GM23248 (cell line): ENCODE measurements around the gene IL1RAPL2. TPM values are rescaled to one million over a fixed set of nuclear protein-coding genes. Genes with fewer than 3 reads are reported as not detected.

Experiments
- DNase-seq: peaks from one replicate; pipeline ENCODE4 v3.0.0-alpha.2; 2015
- H2AFZ ChIP-seq: fragments of 200-600 bp; sonication (generic); 2 replicates; pipeline ENCODE4 v1.6.1; 2016; ENCODE audit warnings: antibody characterized with exemption
- H3F3A ChIP-seq: fragments of 200-600 bp; sonication (generic); 2 replicates; pipeline ENCODE4 v1.6.1; 2016; ENCODE audit warnings: mild to moderate bottlenecking, antibody characterized with exemption, mixed run types; ENCODE audit not compliant: insufficient read depth
- H3K27ac ChIP-seq: fragments of 200-600 bp; sonication (generic); 2 replicates; pipeline ENCODE4 v1.5.1; 2016; ENCODE audit warnings: mild to moderate bottlenecking
- H3K27me3 ChIP-seq: fragments of 200-600 bp; sonication (generic); replicated peaks from 2 replicates; pipeline ENCODE4 v1.6.1; 2016; ENCODE audit warnings: mild to moderate bottlenecking; ENCODE audit not compliant: insufficient read depth
- H3K36me3 ChIP-seq: fragments of 200-600 bp; sonication (generic); 2 replicates; pipeline ENCODE4 v1.6.1; 2016; ENCODE audit warnings: low read depth, mild to moderate bottlenecking
- H3K4me1 ChIP-seq: fragments of 200-600 bp; sonication (generic); 2 replicates; pipeline ENCODE4 v1.6.1; 2016; ENCODE audit warnings: mild to moderate bottlenecking; ENCODE audit not compliant: insufficient read depth
- H3K4me2 ChIP-seq: fragments of 200-600 bp; sonication (generic); one replicate; pipeline ENCODE4 v1.6.1; 2016; ENCODE audit warnings: mild to moderate bottlenecking; ENCODE audit not compliant: unreplicated experiment
- H3K4me3 ChIP-seq: fragments of 200-600 bp; sonication (generic); 2 replicates; pipeline ENCODE4 v1.5.1; 2016; ENCODE audit warnings: mild to moderate bottlenecking
- H3K79me2 ChIP-seq: fragments of 200-600 bp; sonication (generic); 2 replicates; pipeline ENCODE4 v1.6.1; 2016; ENCODE audit warnings: mild to moderate bottlenecking; ENCODE audit not compliant: insufficient read depth
- H3K9ac ChIP-seq: fragments of 200-600 bp; sonication (generic); 2 replicates; pipeline ENCODE4 v1.6.1; 2016; ENCODE audit warnings: mild to moderate bottlenecking
- H3K9me2 ChIP-seq: fragments of 200-600 bp; sonication (generic); 2 replicates; pipeline ENCODE4 v1.6.1; 2016; ENCODE audit warnings: mixed run types, mild to moderate bottlenecking, moderate library complexity; ENCODE audit not compliant: insufficient read depth
- H3K9me3 ChIP-seq: fragments of 200-600 bp; sonication (generic); one replicate; pipeline ENCODE4 v1.6.1; 2017; ENCODE audit warnings: low read depth
- H4K20me1 ChIP-seq: fragments of 200-600 bp; sonication (generic); 2 replicates; pipeline ENCODE4 v1.6.0; 2016; ENCODE audit not compliant: insufficient read depth
- EZH2 ChIP-seq: fragments of 200-600 bp; sonication (generic); IDR thresholded peaks from 2 replicates; pipeline ENCODE4 v1.6.1; 2018; ENCODE audit warnings: antibody characterized with exemption, mild to moderate bottlenecking; ENCODE audit not compliant: insufficient read depth, poor library complexity, severe bottlenecking
- EZH2phosphoT487 ChIP-seq: fragments of 200-600 bp; sonication (generic); IDR thresholded peaks from 2 replicates; pipeline ENCODE4 v1.6.1; 2018; ENCODE audit warnings: antibody characterized with exemption, moderate library complexity, mild to moderate bottlenecking, low read depth; ENCODE audit not compliant: insufficient read depth
- WGBS, 2 experiments: methylation state at CpG; one replicate each; pipeline ENCODE4 v1.1.6; 2015 to 2017; ENCODE audit warnings: low lambda C conversion rate in 2 of 2, low coverage in 1 of 2; ENCODE audit errors: missing lambda C conversion rate in 2 of 2; 5-methylcytosine and 5-hydroxymethylcytosine counted together
- in situ Hi-C: fragments of 300-500 bp; cut with MboI; formaldehyde crosslinking; loops from 2 replicates; pipeline ENCODE4 v1.15.0; 2020
- polyA plus RNA-seq: library from polyadenylated mRNA; unstranded; fragments of >200 nt; fragmentation: Nextera tagmentation; extraction: Ambion mirVana; gene quantifications from 2 replicates; pipeline ENCODE4 v1.2.1, GENCODE V29; 2016
- total RNA-seq: library from RNA; depleted of rRNA; stranded (reverse); fragments of >200 nt; shearing (Covaris generic); gene quantifications from 2 replicates; pipeline ENCODE4 v1.2.3, GENCODE V29; 2014

The IL1RAPL2 gene
- total and polyA plus RNA-seq, 2 experiments from 2014 or later, result not detected

DNA sequence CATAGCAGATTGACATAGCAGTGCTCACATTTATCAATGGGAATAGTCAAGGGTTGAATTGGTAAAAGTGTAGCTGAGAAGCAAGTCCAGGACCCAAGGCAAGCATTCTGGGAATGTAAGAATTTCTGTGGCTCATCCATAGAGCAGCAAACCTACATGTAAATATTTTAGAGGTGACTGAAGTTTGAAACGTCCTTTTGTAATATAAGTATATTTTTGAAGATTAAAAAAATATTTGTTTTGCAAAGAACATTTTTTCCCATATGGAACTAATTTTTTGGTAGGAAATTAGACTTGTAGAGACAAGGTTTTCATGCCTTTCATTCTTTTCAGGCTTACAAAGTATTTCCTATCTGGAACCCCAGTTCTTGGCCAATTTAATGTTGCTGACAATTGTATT is 550.5 kb downstream of the IL1RAPL2 start:
- Histone ChIP-seq H3K4me1 (no peaks in the 10 kb centered on the region), H3K79me2 (no peaks in the 10 kb centered on the region), H4K20me1 (no peaks in the 10 kb centered on the region), H3K27me3 (no peaks in the 10 kb centered on the region), H3K9ac (no peak overlapping the region), H2AFZ (no peak overlapping the region), H3K9me2 (no peaks in the 10 kb centered on the region), H3K4me2 (no peak overlapping the region), H3K27ac (no peak overlapping the region), H3K9me3 (no peaks in the 10 kb centered on the region), H3K4me3 (no peak overlapping the region), H3F3A (no peaks in the 10 kb centered on the region), H3K36me3 (no peaks in the 10 kb centered on the region)
- TF ChIP-seq EZH2phosphoT487 (no peak), EZH2 (no peak)
- in situ Hi-C loops, result no loop called here
- WGBS, 2 experiments, result 0% methylated on average over 1 of the region's 1 CpG
- no peak for DNase-seq

DNA sequence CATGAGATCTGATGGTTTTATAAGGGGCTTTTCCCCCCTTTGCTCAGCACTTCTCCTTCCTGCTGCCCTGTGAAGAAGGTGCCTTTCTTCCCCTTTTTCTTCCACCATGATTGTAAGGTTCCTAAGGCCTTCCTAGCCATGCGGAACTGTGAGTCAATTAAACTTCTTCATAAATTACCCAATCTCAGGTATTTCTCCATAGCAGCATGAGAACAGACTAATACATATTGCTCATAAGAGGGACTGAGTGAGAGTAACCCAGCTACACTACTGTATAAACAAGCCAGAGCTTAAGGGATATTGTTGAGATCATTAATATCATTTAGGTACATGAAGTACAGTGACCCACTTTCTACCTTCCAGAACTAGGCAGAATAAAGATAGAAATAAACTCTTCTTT is 551.6 kb downstream of the IL1RAPL2 start:
- Histone ChIP-seq H3K4me2 (no peak overlapping the region), H3K9me2 (no peaks in the 10 kb centered on the region), H3K36me3 (no peaks in the 10 kb centered on the region), H3F3A (no peaks in the 10 kb centered on the region), H3K27ac (no peak overlapping the region), H3K9me3 (no peaks in the 10 kb centered on the region), H3K4me1 (no peaks in the 10 kb centered on the region), H3K9ac (no peak overlapping the region), H4K20me1 (no peaks in the 10 kb centered on the region), H2AFZ (no peak overlapping the region), H3K4me3 (no peak overlapping the region), H3K79me2 (no peaks in the 10 kb centered on the region), H3K27me3 (no peaks in the 10 kb centered on the region)
- TF ChIP-seq EZH2phosphoT487 (no peak), EZH2 (no peak)
- in situ Hi-C loops, result no loop called here
- no peak for DNase-seq
- WGBS, 2 experiments, result 54 to 90% methylated on average over 1 of the region's 1 CpG

DNA sequence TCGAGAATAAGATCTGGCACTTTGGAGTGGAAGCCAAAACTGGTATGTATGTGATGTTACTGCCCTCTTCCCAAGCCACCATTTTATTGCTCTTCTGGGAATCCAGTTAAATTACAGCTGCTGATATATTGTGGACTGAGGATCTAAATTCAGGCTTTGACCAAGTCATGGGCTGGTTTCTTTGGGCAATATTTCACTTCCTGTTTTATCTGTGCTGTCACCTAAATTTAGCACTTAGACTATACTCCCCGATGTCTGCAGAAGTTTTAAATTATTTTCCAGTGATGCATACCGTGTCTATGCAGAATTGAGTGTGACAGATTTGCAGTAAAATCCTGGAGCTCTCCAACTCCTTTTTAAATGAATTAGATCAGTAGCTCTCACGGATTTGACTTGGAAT is 554.5 kb downstream of the IL1RAPL2 start:
- Histone ChIP-seq H2AFZ (no peak overlapping the region), H3F3A (no peaks in the 10 kb centered on the region), H3K27me3 (no peaks in the 10 kb centered on the region), H3K9me3 (no peaks in the 10 kb centered on the region), H3K9ac (no peak overlapping the region), H3K9me2 (no peaks in the 10 kb centered on the region), H4K20me1 (no peaks in the 10 kb centered on the region), H3K79me2 (no peaks in the 10 kb centered on the region), H3K27ac (no peak overlapping the region), H3K36me3 (no peaks in the 10 kb centered on the region), H3K4me2 (no peak overlapping the region), H3K4me1 (no peaks in the 10 kb centered on the region), H3K4me3 (no peak overlapping the region)
- no peak for DNase-seq
- no peak for TF ChIP-seq EZH2
- no peak for TF ChIP-seq EZH2phosphoT487
- WGBS, 2 experiments, result 1 to 4% methylated on average over 4 of the region's 4 CpGs
- in situ Hi-C loops, result no loop called here

DNA sequence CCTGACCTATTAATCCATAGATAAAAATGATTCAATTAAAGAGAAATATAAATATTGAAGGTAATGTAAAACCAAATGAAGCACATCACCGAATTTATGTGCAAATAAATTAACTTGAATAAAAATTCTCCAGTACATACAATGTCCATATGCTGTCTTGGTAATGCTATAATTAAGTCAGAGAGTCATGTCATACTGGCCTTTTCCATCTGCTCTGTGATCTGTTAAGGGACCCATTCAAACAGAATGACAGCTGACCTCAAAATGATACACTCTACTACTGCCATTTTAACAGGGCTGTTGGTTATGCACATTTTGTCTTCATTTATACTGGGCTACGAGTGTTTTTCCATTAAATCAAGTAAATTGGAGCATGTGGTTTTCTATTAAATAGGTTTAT is 555.2 kb downstream of the IL1RAPL2 start:
- 0 to 4% methylated on average over 2 of the region's 2 CpGs for WGBS, 2 experiments
- no peak overlapping the region for H3K4me2 ChIP-seq
- H3K79me2 ChIP-seq, result no peaks in the 10 kb centered on the region
- H4K20me1 ChIP-seq, result no peaks in the 10 kb centered on the region
- no peaks in the 10 kb centered on the region for H3K36me3 ChIP-seq
- H3K4me3 ChIP-seq, result no peak overlapping the region
- no peaks in the 10 kb centered on the region for H3K4me1 ChIP-seq
- no peak for TF ChIP-seq EZH2phosphoT487
- no peak for TF ChIP-seq EZH2
- H3K27me3 ChIP-seq, result no peaks in the 10 kb centered on the region
- H3K27ac ChIP-seq, result no peak overlapping the region
- H2AFZ ChIP-seq, result no peak overlapping the region
- H3K9ac ChIP-seq, result no peak overlapping the region
- H3F3A ChIP-seq, result no peaks in the 10 kb centered on the region
- in situ Hi-C loops, result no loop called here
- DNase-seq, result no peak
- H3K9me3 ChIP-seq, result no peaks in the 10 kb centered on the region
- H3K9me2 ChIP-seq, result no peaks in the 10 kb centered on the region

DNA sequence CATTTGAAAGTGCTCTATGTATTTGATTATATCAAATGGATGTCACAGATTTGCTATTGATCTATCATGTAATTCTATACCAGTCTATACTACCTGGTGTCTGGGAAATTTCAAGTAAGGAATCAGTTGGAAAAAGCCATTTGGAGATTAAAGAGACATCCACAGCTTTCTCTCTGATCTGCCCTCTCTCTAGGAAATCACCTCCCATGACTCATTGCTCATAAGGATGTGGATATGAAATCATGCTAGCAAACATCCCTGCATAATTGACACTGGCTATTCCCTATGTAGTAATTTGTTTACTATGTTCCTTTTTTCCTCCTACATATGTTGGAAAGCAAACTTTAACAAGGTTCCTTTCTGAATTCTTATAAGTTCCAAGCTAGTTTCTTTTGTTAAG is 560.2 kb downstream of the IL1RAPL2 start:
- no peaks in the 10 kb centered on the region for H4K20me1 ChIP-seq
- no peak overlapping the region for H3K4me3 ChIP-seq
- TF ChIP-seq EZH2, result no peak
- no peak for TF ChIP-seq EZH2phosphoT487
- no peaks in the 10 kb centered on the region for H3K4me1 ChIP-seq
- no peaks in the 10 kb centered on the region for H3K9me2 ChIP-seq
- no peaks in the 10 kb centered on the region for H3K79me2 ChIP-seq
- no peak overlapping the region for H2AFZ ChIP-seq
- H3K27me3 ChIP-seq, result no peaks in the 10 kb centered on the region
- H3K4me2 ChIP-seq, result no peak overlapping the region
- no peak for DNase-seq
- in situ Hi-C loops, result no loop called here
- H3K9ac ChIP-seq, result no peak overlapping the region
- H3F3A ChIP-seq, result no peaks in the 10 kb centered on the region
- no peaks in the 10 kb centered on the region for H3K9me3 ChIP-seq
- H3K27ac ChIP-seq, result no peak overlapping the region
- no peaks in the 10 kb centered on the region for H3K36me3 ChIP-seq
